ENCODE data around the gene HNRNPDL.
A peak's percentile ranks its signal among the peaks of the same experiment; 100 is the strongest.
"Not testable (repeated sequence)": the region's sequence is repeated elsewhere in the genome, so short reads cannot be mapped to it uniquely, and the experiment has no call there.

HNRNPDL gene

GRCh38 chr4:82390061-82390460 lies 40.2 kb downstream of the HNRNPDL start:
- DNase-seq (ENCODE audit: low read depth in 4 of 4, low spot score in 1 of 4) = not testable (repeated sequence)

DNA sequence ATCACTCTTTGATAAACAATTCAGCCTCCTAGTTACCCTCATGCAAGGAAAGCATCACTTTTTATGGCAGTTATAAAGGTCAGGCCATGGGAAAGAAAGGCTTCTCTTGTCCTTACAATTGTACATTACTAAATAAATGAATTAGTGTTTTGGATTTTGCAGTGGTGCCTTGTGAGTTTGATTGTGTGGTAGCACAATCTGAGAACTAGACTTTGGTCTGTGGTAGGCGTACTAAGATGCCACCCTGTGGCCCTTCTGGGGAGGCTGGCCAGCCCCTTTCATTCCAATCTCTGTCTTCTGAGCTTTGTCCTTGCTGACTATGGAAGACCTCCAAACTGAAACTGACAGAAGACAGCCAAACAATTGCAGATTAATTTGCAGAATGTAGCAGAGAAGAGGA lies 41.9 kb downstream of the HNRNPDL start:
- no peak for DNase-seq (ENCODE audit: low read depth in 4 of 4, low spot score in 1 of 4)

- not testable (repeated sequence) for DNase-seq (ENCODE audit: low read depth in 4 of 4, low spot score in 1 of 4)
Observed at GRCh38 chr4:82386312-82386711, 44.0 kb downstream of the HNRNPDL start.

DNA sequence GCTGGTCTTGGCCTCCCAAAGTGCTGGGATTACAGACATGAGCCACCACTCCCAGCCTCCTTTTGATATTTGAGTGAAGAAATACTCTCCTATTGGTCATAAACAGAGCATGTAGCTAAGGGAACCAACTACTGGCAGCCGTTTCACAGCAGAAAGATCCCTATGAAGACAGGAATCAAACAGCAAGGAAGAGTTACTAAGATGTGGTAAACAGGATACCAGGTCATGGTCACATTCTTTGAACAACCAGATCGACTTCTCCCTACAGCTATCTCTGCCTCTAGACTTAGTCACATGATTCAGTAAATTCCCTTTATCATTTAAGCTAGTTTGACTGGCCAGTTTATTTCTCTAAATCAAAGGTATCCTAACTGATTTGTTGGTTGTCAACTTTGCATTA lies 47.5 kb downstream of the HNRNPDL start:
- no peak for DNase-seq (ENCODE audit: low read depth in 4 of 4, low spot score in 1 of 4)

DNA sequence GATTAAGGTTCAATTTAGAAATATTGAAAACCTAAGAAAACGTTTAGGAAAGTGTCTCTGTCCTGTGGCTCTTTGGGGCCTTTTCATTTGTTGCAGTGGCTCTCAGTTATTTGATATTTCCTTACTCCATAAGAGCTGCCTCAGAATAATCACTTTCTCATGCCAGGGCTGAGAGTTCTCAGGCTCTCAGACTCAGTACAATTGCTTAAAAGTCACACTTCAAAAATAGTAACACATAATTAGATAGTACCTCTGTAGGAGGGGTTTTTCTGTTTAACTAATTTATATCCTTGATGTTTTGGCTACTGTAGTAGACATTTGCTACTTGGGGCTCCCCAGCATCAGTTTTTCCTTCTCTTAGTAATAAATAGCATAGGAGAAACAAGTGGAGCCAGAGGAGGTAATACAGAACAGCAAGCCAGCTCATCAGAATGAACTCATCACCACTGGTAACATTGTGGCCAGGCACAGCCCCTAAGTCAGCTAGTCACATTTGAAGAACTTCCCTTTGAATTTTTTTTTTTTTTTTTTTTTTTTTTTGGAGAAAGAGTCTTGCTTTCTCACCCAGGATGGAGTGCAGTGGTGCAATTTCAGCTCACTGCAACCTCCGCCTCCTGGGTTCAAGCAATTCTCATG lies 48.5 kb downstream of the HNRNPDL start:
- no peak for DNase-seq (ENCODE audit: low read depth in 4 of 4, low spot score in 1 of 4)

GRCh38 chr4:82381235-82381634 lies 49.0 kb downstream of the HNRNPDL start:
- DNase-seq (ENCODE audit: low read depth in 4 of 4, low spot score in 1 of 4) = no peak

DNA sequence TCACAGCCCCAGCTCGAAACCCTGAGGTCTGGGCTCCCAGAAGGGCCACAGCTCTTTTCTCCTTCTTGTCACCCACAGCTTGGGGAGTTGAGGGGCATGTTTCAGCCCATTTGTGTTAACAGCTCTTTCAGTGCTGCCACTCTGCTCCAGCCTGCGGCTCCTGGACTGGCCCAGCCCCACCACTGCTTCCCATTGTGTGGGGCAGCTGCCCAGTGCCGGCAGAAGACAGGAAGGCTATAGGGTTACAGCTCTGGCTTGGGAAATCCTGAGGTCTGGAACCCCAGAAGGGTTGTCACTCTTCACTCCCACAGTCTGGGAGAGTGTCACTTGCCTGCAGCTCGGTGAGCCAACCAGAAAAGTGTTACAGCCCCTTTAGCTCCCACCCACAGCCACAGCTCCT lies 49.4 kb downstream of the HNRNPDL start:
- no peak for DNase-seq (ENCODE audit: low read depth in 4 of 4, low spot score in 1 of 4)

- no peak for DNase-seq (ENCODE audit: low read depth in 4 of 4, low spot score in 1 of 4)
Observed at GRCh38 chr4:82380344-82380743, 49.9 kb downstream of the HNRNPDL start.

DNA sequence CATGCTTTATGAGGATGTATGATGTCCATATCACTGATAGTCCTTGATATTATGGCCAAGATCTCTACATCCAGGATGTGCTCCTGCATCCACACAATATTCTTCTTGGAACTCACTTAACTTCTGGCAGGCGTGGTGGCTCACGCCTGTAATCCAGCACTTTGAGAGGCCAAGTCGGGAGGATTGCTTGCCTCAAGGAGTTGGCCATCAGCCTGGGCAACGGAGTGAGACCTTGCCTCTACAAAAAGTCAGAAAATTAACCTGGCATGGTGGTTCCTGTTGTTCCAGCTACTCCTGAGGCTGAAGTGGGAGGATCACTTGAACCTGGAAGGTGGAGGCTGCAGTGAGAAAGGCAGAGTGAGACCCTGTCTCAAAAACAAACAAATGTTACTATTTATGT lies 54.2 kb downstream of the HNRNPDL start:
- no peak for DNase-seq (ENCODE audit: low read depth in 4 of 4, low spot score in 1 of 4)

- DNase-seq (ENCODE audit: low read depth in 4 of 4, low spot score in 1 of 4) = peak; percentile 79 to 94 (median 86)
Observed at GRCh38 chr4:82373816-82374625, 56.2 kb downstream of the HNRNPDL start, which contains the start of gene HNRNPD. TSS of gene HNRNPD (minus strand) at chr4:82373991. CDS start at chr4:82373678, 313 bp downstream.

DNA sequence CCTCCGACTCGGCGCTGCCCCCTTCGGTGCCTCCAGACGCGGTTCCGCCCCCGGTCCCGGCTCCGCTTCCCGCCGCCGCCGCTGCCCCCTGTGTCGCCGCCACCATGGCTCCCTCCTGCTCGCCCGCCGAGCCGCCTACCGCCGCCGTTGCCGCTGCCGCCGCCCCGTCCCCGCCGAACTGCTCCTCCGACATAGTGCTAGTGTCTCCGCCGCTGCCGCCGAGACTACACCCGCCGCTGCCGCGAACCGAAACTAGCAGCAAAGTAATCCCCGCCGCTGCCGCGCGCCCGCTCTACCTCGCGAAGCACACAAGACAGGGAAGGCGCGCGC lies 56.8 kb downstream of the HNRNPDL start:
- peak in 2 of 4 experiments; percentile 36 to 41 for DNase-seq (ENCODE audit: low read depth in 4 of 4, low spot score in 1 of 4)
